ENCODE measurements around the gene PROCA1.

DNA sequence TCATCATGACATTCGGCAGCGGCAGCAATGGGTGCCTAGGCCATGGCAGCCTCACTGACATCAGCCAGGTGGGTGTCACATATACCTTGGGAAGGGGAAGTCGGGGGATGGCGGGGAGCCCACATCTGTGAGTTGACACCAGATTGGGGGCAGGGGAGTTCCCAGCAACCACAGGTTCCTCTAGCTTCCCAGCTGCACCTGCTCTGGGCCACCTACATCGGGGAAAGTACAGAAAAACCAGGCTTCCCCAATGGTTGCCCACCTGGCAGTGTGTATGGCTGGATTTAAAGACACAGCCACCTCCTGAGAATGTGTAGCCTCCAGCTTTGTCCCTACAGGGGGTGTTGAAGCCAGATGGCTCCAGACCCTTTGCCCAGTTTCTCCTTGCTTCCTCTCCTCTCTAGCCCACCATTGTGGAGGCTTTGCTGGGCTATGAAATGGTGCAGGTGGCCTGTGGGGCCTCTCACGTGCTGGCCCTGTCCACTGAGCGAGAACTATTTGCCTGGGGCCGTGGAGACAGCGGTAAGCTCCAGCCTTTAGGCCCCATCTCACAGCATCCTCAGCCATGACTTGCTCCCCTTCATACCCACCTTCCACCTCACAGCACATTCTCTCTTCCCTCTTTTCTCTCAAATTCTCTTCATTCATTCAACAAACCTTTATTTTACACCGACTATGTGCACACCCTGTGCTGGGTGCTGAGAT lies 27.1 kb upstream of the PROCA1 start:
- TF ChIP-seq, protein P1, sequence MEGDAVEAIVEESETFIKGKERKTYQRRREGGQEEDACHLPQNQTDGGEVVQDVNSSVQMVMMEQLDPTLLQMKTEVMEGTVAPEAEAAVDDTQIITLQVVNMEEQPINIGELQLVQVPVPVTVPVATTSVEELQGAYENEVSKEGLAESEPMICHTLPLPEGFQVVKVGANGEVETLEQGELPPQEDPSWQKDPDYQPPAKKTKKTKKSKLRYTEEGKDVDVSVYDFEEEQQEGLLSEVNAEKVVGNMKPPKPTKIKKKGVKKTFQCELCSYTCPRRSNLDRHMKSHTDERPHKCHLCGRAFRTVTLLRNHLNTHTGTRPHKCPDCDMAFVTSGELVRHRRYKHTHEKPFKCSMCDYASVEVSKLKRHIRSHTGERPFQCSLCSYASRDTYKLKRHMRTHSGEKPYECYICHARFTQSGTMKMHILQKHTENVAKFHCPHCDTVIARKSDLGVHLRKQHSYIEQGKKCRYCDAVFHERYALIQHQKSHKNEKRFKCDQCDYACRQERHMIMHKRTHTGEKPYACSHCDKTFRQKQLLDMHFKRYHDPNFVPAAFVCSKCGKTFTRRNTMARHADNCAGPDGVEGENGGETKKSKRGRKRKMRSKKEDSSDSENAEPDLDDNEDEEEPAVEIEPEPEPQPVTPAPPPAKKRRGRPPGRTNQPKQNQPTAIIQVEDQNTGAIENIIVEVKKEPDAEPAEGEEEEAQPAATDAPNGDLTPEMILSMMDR (conservative IDR thresholded peaks at IDR 0.05; ENCODE audit: low read depth, low read length), result no peak
- no peak for TF ChIP-seq EZH2 (IDR thresholded peaks at IDR 0.05; ENCODE audit: borderline replicate concordance, low read depth, low read length, poor library complexity, severe bottlenecking)

Data from A673 (cell line).